ENCODE results near the gene RECQL. TPM values are rescaled to one million over a fixed set of nuclear protein-coding genes. Genes with fewer than 3 reads are reported as not detected.
A peak's percentile ranks its signal among the peaks of the same experiment; 100 is the strongest.

RECQL gene
- polyA plus RNA-seq (23.9 to 41.9 TPM (median 29.5 TPM) in 3 replicates), polyA minus RNA-seq (9.9 to 41.7 TPM (median 19.6 TPM) in 3 replicates)
- 45.7 TPM for polyA plus RNA-seq (2011; ENCODE audit: low read depth)
- polyA plus RNA-seq (2011; cell fraction: cytosol; rRNA removed) = 16.1 and 24.0 TPM in 2 replicates
- 28.5 and 39.1 TPM in 2 replicates for polyA plus RNA-seq (2011; cell fraction: nucleus; rRNA removed)
- 17.7 and 39.1 TPM in 2 replicates for polyA plus RNA-seq (2012; ENCODE audit: low replicate concordance)
- polyA minus RNA-seq (2011; cell fraction: cytosol; rRNA and poly(A)+ RNA removed) = 20.5 TPM
- 21.9 and 38.4 TPM in 2 replicates for polyA minus RNA-seq (2011; cell fraction: nucleus; rRNA and poly(A)+ RNA removed)

- dilution Hi-C loops (cut with MboI; ENCODE audit: extremely low pct_ligation_motif_present, low sequenced_read_pairs) = no loop called here
- Histone ChIP-seq H3K4me1 (ENCODE audit: control insufficient read depth, extremely low read depth, insufficient read depth, low read length) (peaks cover 13% of the 10 kb centered on the region), H3K79me2 (ENCODE audit: control insufficient read depth, insufficient read depth, low read length) (peaks cover 60% of the 10 kb centered on the region), H3K9ac (ENCODE audit: control insufficient read depth, extremely low read depth, insufficient read depth, low read length) (peak within 1 kb of the TSS; percentile 93), H3K4me2 (ENCODE audit: control insufficient read depth, extremely low read depth, insufficient read depth, low read depth, low read length) (peak within 1 kb of the TSS; percentile 96), H3K27ac (ENCODE audit: control insufficient read depth, insufficient read depth, low read length) (peak within 1 kb of the TSS; percentile 78), H3K9me3 (ENCODE audit: control insufficient read depth, low read depth, low read length) (no peaks in the 10 kb centered on the region), H3K27me3 (ENCODE audit: control insufficient read depth, extremely low read depth, insufficient read depth, low read length) (no peaks in the 10 kb centered on the region), H3K9me1 (ENCODE audit: control insufficient read depth, extremely low read depth, insufficient read depth, low read length) (no peaks in the 10 kb centered on the region), H4K20me1 (ENCODE audit: control insufficient read depth, extremely low read depth, insufficient read depth, low read length) (no peaks in the 10 kb centered on the region), H3K36me3 (ENCODE audit: control insufficient read depth in 2 of 2, extremely low read depth in 1 of 2, insufficient read depth in 2 of 2, low read length in 2 of 2) (peaks cover 9 to 25% of the 10 kb centered on the region in 2 experiments), H2AFZ (ENCODE audit: control insufficient read depth, low read length) (peak within 1 kb of the TSS; percentile 99), H3K4me3 (ENCODE audit: control insufficient read depth in 2 of 3, extremely low read depth in 1 of 3, insufficient read depth in 2 of 3, low read depth in 1 of 3, low read length in 3 of 3) (peak within 1 kb of the TSS; percentile 82 to 97 (median 95))
- FAIRE-seq (peak; percentile 89), DNase-seq (ENCODE audit: low read depth, low spot score) (peak; percentile 81)
- TF ChIP-seq CTCF (optimal IDR thresholded peaks at IDR 0.05 in 1 of 3, IDR thresholded peaks at IDR 0.05 in 1 of 3, conservative IDR thresholded peaks at IDR 0.05 in 1 of 3; ENCODE audit: extremely low read depth in 1 of 3, insufficient read depth in 2 of 3, low read length in 3 of 3) (no peak), EZH2 (IDR thresholded peaks at IDR 0.05; ENCODE audit: low read length) (no peak)
Observed at GRCh38 chr12:21501258-21502163, at the start of gene RECQL, which contains the start of gene GOLT1B. RECQL (minus strand) TSS chr12:21501635; CDS start chr12:21499570, 2,065 bp downstream. GOLT1B (plus strand) TSS chr12:21501789; CDS start chr12:21501924, 135 bp downstream.

- H4K20me1 ChIP-seq (ENCODE audit: control insufficient read depth, extremely low read depth, insufficient read depth, low read length) = no peaks in the 10 kb centered on the region
- TF ChIP-seq CTCF (optimal IDR thresholded peaks at IDR 0.05 in 1 of 3, IDR thresholded peaks at IDR 0.05 in 1 of 3, conservative IDR thresholded peaks at IDR 0.05 in 1 of 3; ENCODE audit: extremely low read depth in 1 of 3, insufficient read depth in 2 of 3, low read length in 3 of 3) (no peak), EZH2 (IDR thresholded peaks at IDR 0.05; ENCODE audit: low read length) (no peak)
- no peaks in the 10 kb centered on the region for H3K9me3 ChIP-seq (ENCODE audit: control insufficient read depth, low read depth, low read length)
- FAIRE-seq = no peak
- H3K27me3 ChIP-seq (ENCODE audit: control insufficient read depth, extremely low read depth, insufficient read depth, low read length) = no peaks in the 10 kb centered on the region
- H3K36me3 ChIP-seq (ENCODE audit: control insufficient read depth in 2 of 2, extremely low read depth in 1 of 2, insufficient read depth in 2 of 2, low read length in 2 of 2) = no peaks in the 10 kb centered on the region
- dilution Hi-C loops (cut with MboI; ENCODE audit: extremely low pct_ligation_motif_present, low sequenced_read_pairs) = no loop called here
- H3K4me2 ChIP-seq (ENCODE audit: control insufficient read depth, extremely low read depth, insufficient read depth, low read depth, low read length) = no peak overlapping the region
- DNase-seq (ENCODE audit: low read depth, low spot score) = no peak
- H2AFZ ChIP-seq (ENCODE audit: control insufficient read depth, low read length) = no peak overlapping the region
- no peak overlapping the region for H3K4me3 ChIP-seq (ENCODE audit: control insufficient read depth in 2 of 3, extremely low read depth in 1 of 3, insufficient read depth in 2 of 3, low read depth in 1 of 3, low read length in 3 of 3)
- H3K79me2 ChIP-seq (ENCODE audit: control insufficient read depth, insufficient read depth, low read length) = no peaks in the 10 kb centered on the region
- no peaks in the 10 kb centered on the region for H3K4me1 ChIP-seq (ENCODE audit: control insufficient read depth, extremely low read depth, insufficient read depth, low read length)
- H3K27ac ChIP-seq (ENCODE audit: control insufficient read depth, insufficient read depth, low read length) = no peak overlapping the region
- H3K9ac ChIP-seq (ENCODE audit: control insufficient read depth, extremely low read depth, insufficient read depth, low read length) = no peak overlapping the region
- H3K9me1 ChIP-seq (ENCODE audit: control insufficient read depth, extremely low read depth, insufficient read depth, low read length) = no peaks in the 10 kb centered on the region
Observed at GRCh38 chr12:21547437-21547836, 46.0 kb upstream of the RECQL start.

Measured in keratinocyte (primary cell).